H1 (cell line): ENCODE results near the gene AK5. TPM values are rescaled to one million over a fixed set of nuclear protein-coding genes. Genes with fewer than 3 reads are reported as not detected.

Source experiments
- CHD7 ChIP-seq: fragments of 300-600 bp; sonication (generic); IDR thresholded peaks from 2 replicates; pipeline ENCODE4 v1.7.1; 2012; ENCODE audit warnings: low read length, moderate library complexity, mild to moderate bottlenecking, inconsistent platforms; ENCODE audit not compliant: insufficient replicate concordance
- MAFK ChIP-seq: IDR thresholded peaks from 2 replicates; pipeline ENCODE4 v1.6.1; 2012; ENCODE audit warnings: low read depth, mild to moderate bottlenecking, improper control_type of control experiment, low read length
- polyA plus RNA-seq, 7 experiments: library from polyadenylated mRNA; depleted of rRNA in 3 of 7; stranded (reverse) in 5 of 7; unstranded in 2 of 7; fragments of >200 nt in 5 of 7; fragments of 200-250 nt in 2 of 7; gene quantifications; 1 replicate in 5 of 7; 2 replicates in 1 of 7; 4 replicates in 1 of 7; pipeline versions ENCODE4 v1.2.1 to v1.2.3, GENCODE V29; 2011 to 2013; ENCODE audit warnings: missing spikeins in 2 of 7, mixed read lengths in 2 of 7
- total RNA-seq: library from RNA; stranded (reverse); fragmentation: NEBNext Ultra II Directional; extraction: Animal tissue kit (Norgen Biotek cat#: 25700); gene quantifications from 2 replicates; pipeline ENCODE4 v1.2.1, GENCODE V29; 2021

The AK5 gene
- total and polyA plus RNA-seq, 2 of the 8 experiments (the other 6 are each of a cell fraction or from before 2014, with no cell fraction given) = 2.0 to 7.1 TPM

GRCh38 chr1:77532641-77533040 is 250.8 kb downstream of the AK5 start (continued):
- TF ChIP-seq CHD7 (no peak), MAFK (no peak)
- TF ChIP-seq, all 59 proteins: peak for 0
